Frontal cortex (tissue), 4 donors: ENCODE data around the gene DNPH1. TPM values are rescaled to one million over a fixed set of nuclear protein-coding genes. Genes with fewer than 3 reads are reported as not detected.

Experiments
- DNase-seq, 2 donors: peaks; one replicate each; pipeline ENCODE4 v3.0.0; 2012; ENCODE audit warnings: low spot score in 2 of 2
- FAIRE-seq: peaks from 2 replicates; lab custom pipeline; 2012; peaks lifted over from hg19 to GRCh38; lab: Jason Lieb, UNC
- total RNA-seq: library from RNA; depleted of rRNA; stranded (reverse); fragments of >200 nt; gene quantifications from one replicate; pipeline ENCODE4 v1.2.3, GENCODE V29; 2014
- donor health status: control.
- donor health status: control.
- donor health status: control.

The DNPH1 gene
- total RNA-seq, 1 donor from 2014 or later, result 13.9 TPM

DNA sequence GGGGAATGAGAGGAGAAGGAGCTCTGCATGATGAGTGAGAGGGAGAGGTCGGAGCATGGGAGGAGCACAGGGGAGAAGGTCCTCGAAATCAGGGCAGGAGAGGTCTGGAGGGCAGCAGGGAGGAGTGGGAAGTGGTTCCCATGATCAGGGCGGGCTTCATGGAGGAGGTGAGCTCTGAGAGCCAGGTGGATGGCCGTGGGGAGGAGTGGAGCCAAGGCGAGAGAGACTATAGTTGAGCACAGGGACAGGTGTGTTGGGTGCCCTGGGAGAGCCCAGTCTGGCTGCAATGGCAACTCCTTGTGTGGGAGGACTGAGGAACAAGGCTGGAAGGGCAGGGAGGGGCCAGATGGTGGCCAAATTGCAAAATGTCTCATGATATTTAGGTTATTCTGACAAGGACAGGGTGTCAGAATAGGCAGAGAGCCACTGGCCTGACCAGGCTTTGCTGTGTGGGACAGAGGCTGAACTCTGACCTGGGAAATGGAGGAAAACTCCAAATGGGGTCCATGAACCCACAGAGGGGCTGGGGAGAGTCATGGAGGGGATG lies 35.4 kb upstream of the DNPH1 start:
- DNase-seq, result no peak
- no peak for FAIRE-seq

- DNase-seq (peak; percentile 75 to 80), FAIRE-seq (no peak)
Measured at GRCh38 chr6:43263314-43264178, 34.3 kb upstream of the DNPH1 start.

DNA sequence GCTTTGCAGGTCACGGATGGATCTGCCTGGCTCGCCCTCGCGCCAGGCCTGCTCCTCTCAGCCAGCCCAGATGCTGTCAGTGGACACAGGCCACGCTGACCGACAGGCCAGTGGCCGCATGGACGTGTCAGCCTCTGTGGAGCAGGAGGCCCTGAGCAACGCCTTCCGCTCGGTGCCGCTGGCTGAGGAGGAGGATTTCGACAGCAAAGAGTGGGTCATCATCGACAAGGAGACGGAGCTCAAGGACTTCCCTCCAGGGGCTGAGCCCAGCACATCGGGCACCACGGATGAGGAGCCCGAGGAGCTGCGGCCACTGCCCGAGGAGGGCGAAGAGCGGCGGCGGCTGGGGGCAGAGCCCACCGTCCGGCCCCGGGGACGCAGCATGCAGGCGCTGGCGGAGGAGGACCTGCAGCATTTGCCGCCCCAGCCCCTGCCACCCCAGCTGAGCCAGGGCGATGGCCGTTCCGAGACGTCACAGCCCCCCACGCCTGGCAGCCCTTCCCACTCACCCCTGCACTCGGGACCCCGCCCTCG lies 33.6 kb upstream of the DNPH1 start:
- no peak for FAIRE-seq

DNA sequence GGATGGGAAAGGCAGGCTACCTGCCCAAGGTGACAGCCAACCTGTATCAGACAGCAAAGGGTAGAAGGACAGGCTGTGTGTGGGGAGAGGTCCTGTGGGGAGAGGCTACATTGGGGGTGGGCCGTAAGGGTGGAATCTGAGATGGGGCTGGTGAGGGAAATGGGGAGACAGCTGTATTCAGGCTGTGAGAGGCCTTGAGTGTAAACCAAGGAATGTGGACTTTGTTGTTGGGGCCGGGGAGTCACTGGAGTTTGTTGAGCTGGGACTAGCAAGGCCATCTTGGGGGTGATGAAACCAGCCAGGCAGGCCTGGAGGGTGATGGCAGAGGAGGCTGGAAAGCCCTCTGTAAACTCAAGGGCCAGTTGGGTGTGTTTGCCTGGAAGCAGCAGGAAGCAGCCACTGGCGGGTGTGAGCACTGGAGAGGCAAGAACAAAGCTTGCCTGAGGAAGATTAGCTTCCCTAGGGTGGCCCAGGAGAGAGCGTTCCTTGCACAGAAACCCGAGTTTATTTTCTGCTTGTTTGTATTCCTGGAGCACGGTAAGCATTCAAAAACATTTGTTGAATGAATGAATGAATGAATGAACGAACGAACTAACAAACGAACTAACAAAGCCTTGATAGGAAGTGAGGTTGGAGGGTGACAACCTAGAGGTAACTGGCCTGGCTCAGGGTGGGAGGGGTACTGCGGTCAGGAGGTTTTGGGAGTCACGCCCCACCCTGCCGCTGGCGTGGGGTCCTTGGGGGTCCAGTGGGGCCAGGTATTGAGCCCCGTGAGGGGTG lies 32.9 kb upstream of the DNPH1 start:
- FAIRE-seq, result no peak
- no peak for DNase-seq

More for the DNA sequence above, 33.6 kb upstream of the DNPH1 start:
- DNase-seq, result no peak

- no peak for DNase-seq
- FAIRE-seq, result no peak
Measured at GRCh38 chr6:43261198-43261597, 31.9 kb upstream of the DNPH1 start.

GRCh38 chr6:43260791-43261190 lies 31.5 kb upstream of the DNPH1 start:
- no peak for DNase-seq
- FAIRE-seq, result no peak

- FAIRE-seq (no peak), DNase-seq (no peak)
Measured at GRCh38 chr6:43258807-43259686, 29.8 kb upstream of the DNPH1 start.

GRCh38 chr6:43258180-43258579 lies 28.9 kb upstream of the DNPH1 start:
- no peak for FAIRE-seq
- DNase-seq, result no peak

DNA sequence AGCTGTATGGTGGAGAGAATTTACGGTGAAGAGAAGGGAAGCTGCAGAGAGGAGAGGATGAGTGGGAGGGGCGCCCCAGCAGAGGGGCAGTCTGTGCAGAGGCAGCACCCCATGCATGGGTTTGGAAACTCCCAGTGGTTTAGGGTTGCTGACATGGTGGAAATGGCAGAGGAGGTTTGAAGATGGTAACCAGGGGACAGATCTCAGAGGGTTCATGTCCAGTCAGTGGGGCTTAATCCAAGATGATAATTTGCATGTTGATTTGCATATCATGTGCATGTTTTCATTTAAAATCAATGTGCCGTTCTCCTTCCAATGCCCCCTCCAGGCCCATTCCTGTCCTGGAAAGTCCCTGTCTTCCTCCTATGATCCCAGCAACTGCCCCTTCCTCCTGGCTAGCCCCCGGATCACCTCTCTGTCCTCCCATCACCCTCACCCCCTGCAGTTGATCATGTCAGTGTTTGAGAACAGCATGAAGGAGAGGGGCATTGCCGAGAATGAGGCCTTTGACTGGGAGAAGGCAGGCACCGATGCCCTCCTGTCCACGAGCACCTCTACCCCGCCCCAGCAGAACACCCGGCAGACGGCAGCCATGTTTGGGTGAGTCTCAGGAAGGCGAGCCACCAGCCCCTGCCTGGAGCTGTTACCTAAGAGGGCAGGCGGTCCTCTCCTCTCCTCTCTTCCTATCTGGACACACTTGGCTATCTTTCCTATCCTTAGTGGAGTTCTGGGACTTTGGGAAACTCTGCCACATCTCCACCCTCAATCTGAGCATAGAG lies 28.3 kb upstream of the DNPH1 start:
- no peak for DNase-seq
- no peak for FAIRE-seq

- no peak for DNase-seq
Measured at GRCh38 chr6:43256670-43257366, 27.5 kb upstream of the DNPH1 start.

DNA sequence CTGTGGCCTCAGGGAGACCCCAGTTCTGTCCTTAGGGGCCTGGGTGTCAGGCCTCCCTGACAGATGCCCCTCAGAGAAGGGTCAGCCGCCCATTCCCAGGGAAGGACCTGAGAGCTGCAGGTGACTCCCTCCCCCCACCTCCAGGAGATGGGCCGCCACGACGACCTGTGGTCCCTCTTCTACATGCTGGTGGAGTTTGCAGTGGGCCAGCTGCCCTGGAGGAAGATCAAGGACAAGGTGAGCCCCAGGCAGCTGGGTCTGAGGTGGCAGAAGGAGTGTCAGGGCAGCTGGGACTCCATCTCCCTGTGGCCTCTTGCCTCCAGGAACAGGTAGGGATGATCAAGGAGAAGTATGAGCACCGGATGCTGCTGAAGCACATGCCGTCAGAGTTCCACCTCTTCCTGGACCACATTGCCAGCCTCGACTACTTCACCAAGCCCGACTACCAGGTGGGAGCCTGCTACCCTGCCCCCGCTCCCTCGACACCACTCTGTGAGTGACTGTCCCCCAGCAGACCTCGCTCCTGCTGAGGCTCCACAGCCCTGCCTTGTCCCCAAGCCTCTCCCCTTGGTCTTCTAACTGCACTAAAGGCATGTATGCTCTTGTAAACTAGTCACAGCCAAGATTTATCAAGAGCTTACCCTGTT lies 26.2 kb upstream of the DNPH1 start:
- no peak for DNase-seq

More at GRCh38 chr6:43256670-43257366, 27.5 kb upstream of the DNPH1 start:
- no peak for FAIRE-seq

DNA sequence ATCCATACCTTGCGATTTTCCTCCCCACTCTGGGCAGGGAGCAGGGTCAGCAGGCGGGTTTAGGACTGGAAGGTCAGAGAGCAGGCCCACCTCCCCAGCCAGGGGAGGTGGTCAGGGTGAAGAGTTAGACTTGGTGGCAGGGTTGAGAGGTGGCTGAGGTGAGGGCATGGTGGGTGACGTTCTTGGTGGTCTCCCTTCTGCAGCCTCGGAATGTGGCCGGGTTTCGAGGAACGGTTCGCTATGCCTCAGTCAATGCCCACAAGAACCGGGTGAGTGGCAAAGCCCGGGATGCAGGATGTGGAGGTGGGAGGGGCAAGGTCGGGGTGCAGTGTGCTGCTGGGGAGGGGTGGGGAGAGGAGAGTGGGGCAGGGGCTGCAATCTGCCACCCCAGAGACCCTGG lies 25.6 kb upstream of the DNPH1 start:
- no peak for FAIRE-seq
- no peak for DNase-seq

More for the DNA sequence above, 26.2 kb upstream of the DNPH1 start:
- FAIRE-seq, result no peak

GRCh38 chr6:43254138-43254817 lies 25.0 kb upstream of the DNPH1 start:
- FAIRE-seq, result no peak
- DNase-seq, result no peak

GRCh38 chr6:43253401-43253800 lies 24.1 kb upstream of the DNPH1 start:
- DNase-seq (no peak), FAIRE-seq (no peak)

DNA sequence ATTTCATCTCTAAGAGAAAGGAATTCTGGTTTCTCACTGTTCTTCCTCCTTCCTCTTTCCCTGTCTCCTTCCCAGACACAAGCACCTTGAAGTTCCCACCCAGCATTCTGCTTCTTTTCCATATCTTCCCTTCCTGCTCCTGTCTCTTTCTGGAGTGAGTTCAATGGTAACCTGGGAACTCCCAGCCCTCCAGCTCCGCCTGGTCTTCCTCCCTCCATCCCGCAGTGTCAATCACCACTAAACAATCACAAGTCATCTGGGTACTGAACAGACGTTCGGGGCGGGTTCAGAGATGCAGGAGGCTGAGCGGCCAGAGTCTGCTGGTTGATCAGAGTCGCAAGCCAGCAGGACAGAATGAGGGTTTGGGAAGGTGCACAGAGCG lies 21.7 kb upstream of the DNPH1 start:
- DNase-seq (peak in 1 of 2 donors; percentile 9), FAIRE-seq (no peak)

- FAIRE-seq, result no peak
- DNase-seq, result no peak
Measured at GRCh38 chr6:43248791-43249190, 19.5 kb upstream of the DNPH1 start.

DNA sequence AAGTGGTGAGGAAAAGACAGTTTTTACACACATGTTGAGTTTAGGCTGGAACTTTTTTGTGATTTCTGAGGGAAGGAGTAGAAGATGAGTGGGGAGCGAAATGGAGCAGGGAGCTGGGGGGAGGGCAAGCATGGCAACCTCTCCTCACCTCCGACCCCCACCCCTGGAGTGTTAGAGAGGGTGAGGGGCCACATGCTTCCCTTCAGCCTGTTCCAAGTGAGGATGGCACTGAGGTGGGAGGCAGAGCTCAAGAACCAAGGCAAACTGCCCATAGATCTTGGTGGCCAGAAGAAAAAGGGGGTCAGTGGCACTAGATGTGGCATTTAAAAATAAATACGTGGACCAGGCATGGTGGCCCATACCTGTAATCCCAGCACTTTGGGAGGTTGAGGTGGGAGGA lies 18.8 kb upstream of the DNPH1 start:
- FAIRE-seq, result no peak
- no peak for DNase-seq
